Panc1 (cell line): ENCODE data around the gene PLCH2. TPM values are rescaled to one million over a fixed set of nuclear protein-coding genes. Genes with fewer than 3 reads are reported as not detected.

ENCODE experiments used
- ATAC-seq: fragments of 200-7000 bp; cut with Tn5 transposase; 2 replicates; pipeline ENCODE4 v1.9.1; 2020; ENCODE audit warnings: mild to moderate bottlenecking, moderate library complexity
- BruUV-seq: library from RNA; stranded (reverse); fragments of 400-500 nt; replicated peaks from 2 replicates; lab custom pipeline; 2021; lab: Mats Ljungman, UMichigan
- CTCF ChIA-PET: fragments of 300-600 bp; sonication (Branson Sonifier 250); formaldehyde crosslinking; loops from one replicate; lab custom pipeline; 2022; ENCODE audit warnings: antibody characterized with exemption; lab: Charles Lee
- POLR2A ChIA-PET: fragments of 300-600 bp; sonication (Branson Sonifier 250); formaldehyde crosslinking; loops from one replicate; lab custom pipeline; 2022; ENCODE audit warnings: antibody characterized with exemption; lab: Charles Lee
- DNase-seq: peaks from one replicate; pipeline ENCODE4 v3.0.0-alpha.2; 2010; ENCODE audit warnings: low read depth, low spot score
- H3K27ac ChIP-seq: 2 replicates; pipeline ENCODE4 v1.5.1; 2011; ENCODE audit warnings: mild to moderate bottlenecking, low read length, inconsistent platforms
- H3K27me3 ChIP-seq: fragments of 200-500 bp; sonication (Bioruptor generic); 2 replicates; pipeline ENCODE4 v1.6.0; 2014; ENCODE audit warnings: low read length, inconsistent platforms; ENCODE audit not compliant: control insufficient read depth, insufficient read depth
- H3K36me3 ChIP-seq: fragments of 200-500 bp; sonication (Bioruptor generic); 2 replicates; pipeline ENCODE4 v1.5.1; 2014; ENCODE audit warnings: inconsistent platforms, mild to moderate bottlenecking, low read length, moderate library complexity; ENCODE audit not compliant: control insufficient read depth, insufficient read depth
- H3K4me1 ChIP-seq: 2 replicates; pipeline ENCODE4 v1.5.1; 2011; ENCODE audit warnings: inconsistent platforms, mild to moderate bottlenecking, low read length, moderate library complexity; ENCODE audit not compliant: control insufficient read depth, insufficient read depth
- H3K4me3 ChIP-seq, 2 experiments: 2 replicates each; pipeline ENCODE4 v1.5.1; 2011 to 2012; ENCODE audit warnings: low read depth in 2 of 2, low read length in 2 of 2, mild to moderate bottlenecking in 2 of 2, inconsistent platforms in 1 of 2, moderate library complexity in 1 of 2
- H3K9me3 ChIP-seq: fragments of 200-500 bp; sonication (Bioruptor generic); 2 replicates; pipeline ENCODE4 v1.5.1; 2014; ENCODE audit warnings: low read depth, mild to moderate bottlenecking, inconsistent platforms, low read length, moderate library complexity; ENCODE audit not compliant: control insufficient read depth, insufficient read depth
- POLR2AphosphoS5 ChIP-seq: IDR thresholded peaks from 2 replicates; pipeline ENCODE4 v1.6.1; 2012; ENCODE audit warnings: mild to moderate bottlenecking, low read depth, low read length, moderate library complexity
- SIN3A ChIP-seq: IDR thresholded peaks from 2 replicates; pipeline ENCODE4 v1.6.1; 2012; ENCODE audit warnings: low read depth, mild to moderate bottlenecking, low read length, moderate library complexity, borderline replicate concordance; ENCODE audit not compliant: insufficient read depth
- TCF7L2 ChIP-seq: IDR thresholded peaks from 2 replicates; pipeline ENCODE4 v1.6.1; 2011; ENCODE audit warnings: mild to moderate bottlenecking, low read depth, low read length, inconsistent platforms
- in situ Hi-C: cut with HindIII; loops from 2 replicates; pipeline ENCODE4 v1.10.0; 2016; ENCODE audit warnings: low sequenced_read_pairs, low pct_unique_long_range_greater_than_20kb
- intact Hi-C: fragments of 100-400 bp; cut with micrococcal nuclease; formaldehyde crosslinking; loops from one replicate; pipeline ENCODE4 v1.10.0; 2022; ENCODE audit not compliant: unreplicated experiment
- total RNA-seq: library from RNA; stranded (reverse); gene quantifications from one replicate; pipeline ENCODE4 v1.2.1, GENCODE V29; 2021; ENCODE audit not compliant: unreplicated experiment
- TF ChIP-seq, protein P1 (sequence below): fragments of 450-650 bp; IDR thresholded peaks from 2 replicates; pipeline ENCODE4 v1.5.1; 2017; ENCODE audit warnings: mild to moderate bottlenecking
- TF ChIP-seq, protein P2 (sequence below), 2 experiments: IDR thresholded peaks; 2 replicates each; pipeline ENCODE4 v1.6.1; 2011 to 2012; ENCODE audit warnings: low read depth in 2 of 2, control low read depth in 1 of 2, low read length in 1 of 2, mild to moderate bottlenecking in 1 of 2, moderate library complexity in 1 of 2; ENCODE audit not compliant: insufficient read depth in 1 of 2

Gene PLCH2
- total RNA-seq, 1 experiment from 2014 or later = 41.2 TPM

DNA sequence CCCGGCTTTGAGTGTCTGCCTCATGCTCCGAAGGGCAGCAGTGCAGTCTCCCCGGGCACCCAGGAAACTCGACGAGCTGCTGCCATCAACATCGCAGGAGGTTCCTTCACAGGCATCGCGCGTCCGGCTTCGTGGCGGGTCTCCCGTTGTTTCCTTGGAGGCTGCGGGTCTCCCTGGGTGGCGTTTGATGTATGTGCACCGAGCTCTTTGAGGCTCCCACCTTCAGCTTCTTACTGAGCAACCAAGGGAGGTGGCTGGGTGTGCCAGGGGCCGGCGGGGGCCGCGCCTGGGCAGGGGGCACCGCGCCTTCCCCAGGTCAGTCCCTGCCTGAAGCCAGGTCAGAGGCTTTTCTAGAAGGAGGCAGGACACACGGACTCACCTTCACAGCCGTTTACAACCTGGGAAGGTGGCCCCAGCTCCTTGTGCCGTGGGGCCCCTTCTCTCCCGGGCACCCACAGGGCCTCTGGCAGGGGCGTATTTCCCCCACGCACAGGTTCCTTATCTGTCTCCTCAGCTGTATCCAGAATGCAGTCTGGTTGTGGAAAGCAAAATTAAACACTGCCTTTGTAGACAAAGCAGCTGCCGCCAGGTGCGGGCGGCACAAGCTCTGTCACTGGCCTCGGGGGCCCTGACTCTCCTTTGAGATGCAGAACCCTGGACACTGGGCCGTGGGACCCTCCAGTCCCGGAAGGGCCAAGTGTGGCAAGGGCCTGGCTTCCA lies 42.0 kb upstream of the PLCH2 start:
- H3K27me3 ChIP-seq = no peaks in the 10 kb centered on the region
- in situ Hi-C loops = no loop called here
- H3K4me3 ChIP-seq = no peak overlapping the region
- ATAC-seq = no peak
- H3K36me3 ChIP-seq = no peaks in the 10 kb centered on the region
- TF ChIP-seq TCF7L2 (no peak), SIN3A (no peak), POLR2AphosphoS5 (no peak)
- H3K27ac ChIP-seq = no peak overlapping the region
- POLR2A ChIA-PET = no interaction called here
- no TSS peak for BruUV-seq
- H3K9me3 ChIP-seq = no peaks in the 10 kb centered on the region
- DNase-seq = no peak
- intact Hi-C loops = no loop called here
- H3K4me1 ChIP-seq = peaks cover 3% of the 10 kb centered on the region; the same call in 1 of the 2 replicates
- CTCF ChIA-PET = no interaction called here

DNA sequence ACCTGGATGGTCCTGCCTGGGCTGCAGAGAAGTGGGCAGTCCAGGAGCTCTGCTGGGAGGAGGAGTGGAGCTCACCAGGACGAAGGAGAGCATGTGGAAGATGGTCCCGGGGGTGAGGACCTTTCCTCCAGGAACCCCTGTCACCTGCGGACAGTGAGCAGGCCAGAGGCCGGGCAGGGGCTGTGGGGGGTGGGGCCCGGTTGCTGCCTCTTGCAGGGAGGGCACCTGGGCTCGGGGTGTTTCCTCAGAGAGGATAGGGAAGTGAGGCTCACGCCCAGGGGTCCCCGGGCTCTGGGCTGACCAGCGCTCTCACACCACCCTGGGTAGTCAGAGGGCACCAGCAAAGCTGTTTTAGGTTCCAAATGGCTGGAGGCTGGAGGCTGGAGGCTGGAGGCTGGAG lies 41.0 kb upstream of the PLCH2 start:
- POLR2A ChIA-PET = interaction anchor here (0.6 kb wide), 1 partner anchor 128 kb away, joined by 11 read pairs; no protein-coding TSS in a partner anchor
- Histone ChIP-seq H3K9me3 (no peaks in the 10 kb centered on the region), H3K27me3 (no peaks in the 10 kb centered on the region), H3K4me3 (no peak overlapping the region), H3K4me1 (peaks cover 3% of the 10 kb centered on the region; the same call in 1 of the 2 replicates), H3K27ac (no peak overlapping the region), H3K36me3 (no peaks in the 10 kb centered on the region)
- DNase-seq (no peak), ATAC-seq (no peak)
- intact Hi-C loops = no loop called here
- no peak for TF ChIP-seq SIN3A
- TF ChIP-seq POLR2AphosphoS5 = no peak
- no peak for TF ChIP-seq TCF7L2
- TF ChIP-seq, protein P1, sequence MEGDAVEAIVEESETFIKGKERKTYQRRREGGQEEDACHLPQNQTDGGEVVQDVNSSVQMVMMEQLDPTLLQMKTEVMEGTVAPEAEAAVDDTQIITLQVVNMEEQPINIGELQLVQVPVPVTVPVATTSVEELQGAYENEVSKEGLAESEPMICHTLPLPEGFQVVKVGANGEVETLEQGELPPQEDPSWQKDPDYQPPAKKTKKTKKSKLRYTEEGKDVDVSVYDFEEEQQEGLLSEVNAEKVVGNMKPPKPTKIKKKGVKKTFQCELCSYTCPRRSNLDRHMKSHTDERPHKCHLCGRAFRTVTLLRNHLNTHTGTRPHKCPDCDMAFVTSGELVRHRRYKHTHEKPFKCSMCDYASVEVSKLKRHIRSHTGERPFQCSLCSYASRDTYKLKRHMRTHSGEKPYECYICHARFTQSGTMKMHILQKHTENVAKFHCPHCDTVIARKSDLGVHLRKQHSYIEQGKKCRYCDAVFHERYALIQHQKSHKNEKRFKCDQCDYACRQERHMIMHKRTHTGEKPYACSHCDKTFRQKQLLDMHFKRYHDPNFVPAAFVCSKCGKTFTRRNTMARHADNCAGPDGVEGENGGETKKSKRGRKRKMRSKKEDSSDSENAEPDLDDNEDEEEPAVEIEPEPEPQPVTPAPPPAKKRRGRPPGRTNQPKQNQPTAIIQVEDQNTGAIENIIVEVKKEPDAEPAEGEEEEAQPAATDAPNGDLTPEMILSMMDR = no peak
- TF ChIP-seq, protein P2, sequence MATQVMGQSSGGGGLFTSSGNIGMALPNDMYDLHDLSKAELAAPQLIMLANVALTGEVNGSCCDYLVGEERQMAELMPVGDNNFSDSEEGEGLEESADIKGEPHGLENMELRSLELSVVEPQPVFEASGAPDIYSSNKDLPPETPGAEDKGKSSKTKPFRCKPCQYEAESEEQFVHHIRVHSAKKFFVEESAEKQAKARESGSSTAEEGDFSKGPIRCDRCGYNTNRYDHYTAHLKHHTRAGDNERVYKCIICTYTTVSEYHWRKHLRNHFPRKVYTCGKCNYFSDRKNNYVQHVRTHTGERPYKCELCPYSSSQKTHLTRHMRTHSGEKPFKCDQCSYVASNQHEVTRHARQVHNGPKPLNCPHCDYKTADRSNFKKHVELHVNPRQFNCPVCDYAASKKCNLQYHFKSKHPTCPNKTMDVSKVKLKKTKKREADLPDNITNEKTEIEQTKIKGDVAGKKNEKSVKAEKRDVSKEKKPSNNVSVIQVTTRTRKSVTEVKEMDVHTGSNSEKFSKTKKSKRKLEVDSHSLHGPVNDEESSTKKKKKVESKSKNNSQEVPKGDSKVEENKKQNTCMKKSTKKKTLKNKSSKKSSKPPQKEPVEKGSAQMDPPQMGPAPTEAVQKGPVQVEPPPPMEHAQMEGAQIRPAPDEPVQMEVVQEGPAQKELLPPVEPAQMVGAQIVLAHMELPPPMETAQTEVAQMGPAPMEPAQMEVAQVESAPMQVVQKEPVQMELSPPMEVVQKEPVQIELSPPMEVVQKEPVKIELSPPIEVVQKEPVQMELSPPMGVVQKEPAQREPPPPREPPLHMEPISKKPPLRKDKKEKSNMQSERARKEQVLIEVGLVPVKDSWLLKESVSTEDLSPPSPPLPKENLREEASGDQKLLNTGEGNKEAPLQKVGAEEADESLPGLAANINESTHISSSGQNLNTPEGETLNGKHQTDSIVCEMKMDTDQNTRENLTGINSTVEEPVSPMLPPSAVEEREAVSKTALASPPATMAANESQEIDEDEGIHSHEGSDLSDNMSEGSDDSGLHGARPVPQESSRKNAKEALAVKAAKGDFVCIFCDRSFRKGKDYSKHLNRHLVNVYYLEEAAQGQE (IDR thresholded peaks at IDR 0.05; ENCODE audit: insufficient read depth in 1 of 2, low read depth in 2 of 2, low read length in 1 of 2) = no peak
- in situ Hi-C loops = no loop called here
- no TSS peak for BruUV-seq
- CTCF ChIA-PET = no interaction called here
